Neural progenitor cell (in vitro differentiated cells): ENCODE measurements around the gene RUSC1. TPM values are rescaled to one million over a fixed set of nuclear protein-coding genes. Genes with fewer than 3 reads are reported as not detected.

Experiments
- DNase-seq: peaks from one replicate; pipeline ENCODE4 v3.0.0-alpha.2; 2016; ENCODE audit warnings: low spot score
- H2AFZ ChIP-seq: fragments of 200-600 bp; sonication (generic); replicated peaks from 2 replicates; pipeline ENCODE4 v1.6.1; 2016; ENCODE audit warnings: antibody characterized with exemption
- H3F3A ChIP-seq: fragments of 200-600 bp; sonication (generic); 2 replicates; pipeline ENCODE4 v1.6.1; 2016; ENCODE audit warnings: antibody characterized with exemption, low read depth
- H3K27ac ChIP-seq: fragments of 200-600 bp; sonication (generic); 2 replicates; pipeline ENCODE4 v1.5.1; 2016; ENCODE audit warnings: mild to moderate bottlenecking
- H3K27me3 ChIP-seq: fragments of 200-600 bp; sonication (generic); 2 replicates; pipeline ENCODE4 v1.6.1; 2016; ENCODE audit warnings: mild to moderate bottlenecking, moderate library complexity
- H3K36me3 ChIP-seq: fragments of 200-600 bp; sonication (generic); 2 replicates; pipeline ENCODE4 v1.5.1; 2016
- H3K4me1 ChIP-seq: fragments of 200-600 bp; sonication (generic); 2 replicates; pipeline ENCODE4 v1.6.1; 2016; ENCODE audit warnings: mixed run types
- H3K4me2 ChIP-seq: fragments of 200-600 bp; sonication (generic); 2 replicates; pipeline ENCODE4 v1.6.1; 2016
- H3K4me3 ChIP-seq: fragments of 200-600 bp; sonication (generic); 2 replicates; pipeline ENCODE4 v1.5.1; 2016
- H3K79me2 ChIP-seq: fragments of 200-600 bp; sonication (generic); 2 replicates; pipeline ENCODE4 v1.6.1; 2016; ENCODE audit warnings: low read depth
- H3K9ac ChIP-seq: fragments of 200-600 bp; sonication (generic); 2 replicates; pipeline ENCODE4 v1.6.1; 2016
- H3K9me3 ChIP-seq: fragments of 200-600 bp; sonication (generic); 2 replicates; pipeline ENCODE4 v1.5.1; 2016; ENCODE audit warnings: low read depth
- H4K20me1 ChIP-seq: fragments of 200-600 bp; sonication (generic); 2 replicates; pipeline ENCODE4 v1.6.1; 2016; ENCODE audit warnings: low read depth
- H3K27ac Mint-ChIP-seq: 3 replicates; pipeline ENCODE4 v1.8.0; 2021; ENCODE audit warnings: mixed read lengths
- H3K27me3 Mint-ChIP-seq: 2 replicates; pipeline ENCODE4 v1.8.0; 2022; ENCODE audit warnings: low read depth, mild to moderate bottlenecking, inconsistent platforms, moderate library complexity, mixed read lengths; ENCODE audit not compliant: insufficient read depth
- H3K36me3 Mint-ChIP-seq: 3 replicates; pipeline ENCODE4 v1.8.0; 2021; ENCODE audit warnings: mixed read lengths
- H3K4me1 Mint-ChIP-seq: 3 replicates; pipeline ENCODE4 v1.8.0; 2021; ENCODE audit warnings: mixed read lengths
- H3K4me3 Mint-ChIP-seq: 3 replicates; pipeline ENCODE4 v1.8.0; 2021; ENCODE audit warnings: mild to moderate bottlenecking, moderate library complexity, mixed read lengths
- H3K9me3 Mint-ChIP-seq: 3 replicates; pipeline ENCODE4 v1.8.0; 2020; ENCODE audit warnings: mixed read lengths
- EZH2 ChIP-seq: fragments of 200-600 bp; sonication (generic); IDR thresholded peaks from 2 replicates; pipeline ENCODE4 v1.6.1; 2017; ENCODE audit warnings: antibody characterized with exemption, mild to moderate bottlenecking, moderate library complexity
- EZH2phosphoT487 ChIP-seq: fragments of 200-600 bp; sonication (generic); IDR thresholded peaks from 2 replicates; pipeline ENCODE4 v1.6.1; 2017; ENCODE audit warnings: antibody characterized with exemption
- total RNA-seq: library from RNA; depleted of rRNA; stranded (reverse); fragments of >200 nt; gene quantifications from 2 replicates; pipeline ENCODE4 v1.2.3, GENCODE V29; 2015; ENCODE audit warnings: low replicate concordance
- TF ChIP-seq, protein P1 (sequence below): fragments of 200-600 bp; sonication (generic); IDR thresholded peaks from 2 replicates; pipeline ENCODE4 v1.5.1; 2017; ENCODE audit warnings: antibody characterized with exemption, mild to moderate bottlenecking

RUSC1 gene
- total RNA-seq, 1 donor from 2014 or later = 17.0 TPM

DNA sequence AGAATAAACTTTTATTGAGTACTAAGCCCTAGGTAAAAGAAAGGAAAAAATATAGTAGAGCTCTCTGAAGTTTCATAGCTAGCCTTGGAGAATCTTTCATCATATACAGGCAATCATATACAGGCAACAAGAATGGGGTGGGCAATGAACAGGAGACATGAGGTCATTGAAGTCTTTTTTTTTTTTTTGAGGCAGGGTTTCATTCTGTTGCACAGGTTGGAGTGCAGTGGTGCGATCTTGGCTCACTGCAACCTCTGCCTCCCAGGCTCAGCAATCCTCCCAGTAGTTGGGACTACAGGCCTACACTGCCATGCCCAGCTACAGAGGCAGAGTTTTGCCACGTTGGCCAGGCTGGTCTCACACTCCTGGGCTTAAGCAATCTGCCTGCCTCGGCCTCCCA, 22.1 kb downstream of the RUSC1 start:
- H3K27me3 Mint-ChIP-seq = no peaks in the 10 kb centered on the region
- H3K9me3 Mint-ChIP-seq = no peaks in the 10 kb centered on the region
- no peak overlapping the region for H3K9ac ChIP-seq
- no peak overlapping the region for H2AFZ ChIP-seq
- no peaks in the 10 kb centered on the region for H3K79me2 ChIP-seq
- H3K4me3 ChIP-seq = no peak overlapping the region
- H3K9me3 ChIP-seq = no peaks in the 10 kb centered on the region
- no peak overlapping the region for H3K27ac Mint-ChIP-seq
- no peaks in the 10 kb centered on the region for H4K20me1 ChIP-seq
- no peaks in the 10 kb centered on the region for H3K27me3 ChIP-seq
- TF ChIP-seq EZH2phosphoT487 (no peak), EZH2 (no peak)
- TF ChIP-seq, protein P1, sequence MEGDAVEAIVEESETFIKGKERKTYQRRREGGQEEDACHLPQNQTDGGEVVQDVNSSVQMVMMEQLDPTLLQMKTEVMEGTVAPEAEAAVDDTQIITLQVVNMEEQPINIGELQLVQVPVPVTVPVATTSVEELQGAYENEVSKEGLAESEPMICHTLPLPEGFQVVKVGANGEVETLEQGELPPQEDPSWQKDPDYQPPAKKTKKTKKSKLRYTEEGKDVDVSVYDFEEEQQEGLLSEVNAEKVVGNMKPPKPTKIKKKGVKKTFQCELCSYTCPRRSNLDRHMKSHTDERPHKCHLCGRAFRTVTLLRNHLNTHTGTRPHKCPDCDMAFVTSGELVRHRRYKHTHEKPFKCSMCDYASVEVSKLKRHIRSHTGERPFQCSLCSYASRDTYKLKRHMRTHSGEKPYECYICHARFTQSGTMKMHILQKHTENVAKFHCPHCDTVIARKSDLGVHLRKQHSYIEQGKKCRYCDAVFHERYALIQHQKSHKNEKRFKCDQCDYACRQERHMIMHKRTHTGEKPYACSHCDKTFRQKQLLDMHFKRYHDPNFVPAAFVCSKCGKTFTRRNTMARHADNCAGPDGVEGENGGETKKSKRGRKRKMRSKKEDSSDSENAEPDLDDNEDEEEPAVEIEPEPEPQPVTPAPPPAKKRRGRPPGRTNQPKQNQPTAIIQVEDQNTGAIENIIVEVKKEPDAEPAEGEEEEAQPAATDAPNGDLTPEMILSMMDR = no peak
- no peaks in the 10 kb centered on the region for H3F3A ChIP-seq
- no peak overlapping the region for H3K27ac ChIP-seq
- H3K4me1 ChIP-seq = no peaks in the 10 kb centered on the region
- no peak overlapping the region for H3K4me3 Mint-ChIP-seq
- H3K4me2 ChIP-seq = no peak overlapping the region
- no peaks in the 10 kb centered on the region for H3K4me1 Mint-ChIP-seq
- H3K36me3 Mint-ChIP-seq = peaks cover 41% of the 10 kb centered on the region
- H3K36me3 ChIP-seq = peaks cover 9% of the 10 kb centered on the region
- no peak for DNase-seq

DNA sequence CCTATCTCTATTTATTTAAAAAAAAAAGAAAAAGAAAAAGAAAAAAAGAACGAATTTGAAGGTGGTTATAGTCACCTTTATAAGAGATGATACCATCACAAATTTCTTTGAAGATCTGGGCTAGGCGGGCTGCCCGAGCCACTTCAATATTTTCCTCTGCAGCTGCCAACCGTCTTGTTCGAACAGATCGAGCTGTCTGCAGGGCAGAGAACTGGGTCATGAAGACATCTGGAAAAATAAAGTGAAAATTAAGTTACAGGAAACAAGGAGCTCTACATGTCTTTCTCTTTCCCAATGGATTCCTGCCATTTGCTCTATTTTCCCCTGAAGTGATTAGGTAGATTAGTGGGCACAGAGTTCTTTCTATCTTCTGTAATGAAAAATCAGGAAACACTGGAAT, 31.9 kb downstream of the RUSC1 start:
- peaks cover 33% of the 10 kb centered on the region for H3K36me3 Mint-ChIP-seq

DNA sequence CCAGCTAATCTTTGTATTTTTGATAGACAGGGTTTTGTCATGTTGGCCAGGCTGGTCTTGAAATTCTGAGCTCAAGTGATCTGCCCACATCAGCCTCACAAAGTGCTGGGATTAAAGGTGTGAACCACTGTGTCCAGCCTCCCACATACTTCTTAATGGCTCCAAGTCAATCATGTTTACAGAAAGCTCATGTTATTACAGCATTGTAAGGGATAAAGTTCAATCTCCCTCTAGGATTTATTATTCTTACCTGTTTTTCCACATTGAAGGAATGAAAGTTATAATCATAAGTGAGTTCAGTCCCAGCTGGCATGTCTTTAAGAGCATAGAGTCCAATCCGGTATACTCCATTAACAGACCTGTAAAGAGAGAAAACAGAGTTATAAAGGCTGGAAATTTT, 39.4 kb downstream of the RUSC1 start:
- Mint-ChIP-seq H3K4me1 (no peaks in the 10 kb centered on the region), H3K27ac (no peak overlapping the region), H3K36me3 (peaks cover 18% of the 10 kb centered on the region), H3K4me3 (no peak overlapping the region), H3K27me3 (no peaks in the 10 kb centered on the region), H3K9me3 (no peaks in the 10 kb centered on the region)
- DNase-seq = no peak
- Histone ChIP-seq H3K4me2 (no peak overlapping the region), H3K9ac (no peak overlapping the region), H3K36me3 (peaks cover 10% of the 10 kb centered on the region), H4K20me1 (no peaks in the 10 kb centered on the region), H2AFZ (no peak overlapping the region), H3K27me3 (no peaks in the 10 kb centered on the region), H3F3A (no peaks in the 10 kb centered on the region), H3K79me2 (no peaks in the 10 kb centered on the region), H3K4me1 (no peaks in the 10 kb centered on the region), H3K9me3 (no peaks in the 10 kb centered on the region), H3K4me3 (no peak overlapping the region), H3K27ac (no peak overlapping the region)
- TF ChIP-seq EZH2 = no peak
- TF ChIP-seq EZH2phosphoT487 = no peak
- TF ChIP-seq, protein P1 = no peak

More for the DNA sequence above, 31.9 kb downstream of the RUSC1 start:
- Mint-ChIP-seq H3K4me1 (no peaks in the 10 kb centered on the region), H3K4me3 (no peak overlapping the region), H3K27me3 (no peaks in the 10 kb centered on the region), H3K9me3 (no peaks in the 10 kb centered on the region), H3K27ac (no peak overlapping the region)
- TF ChIP-seq, protein P1 = no peak
- no peak for TF ChIP-seq EZH2phosphoT487
- no peak for TF ChIP-seq EZH2
- Histone ChIP-seq H3K27me3 (no peaks in the 10 kb centered on the region), H4K20me1 (no peaks in the 10 kb centered on the region), H3K4me2 (no peak overlapping the region), H3K9me3 (no peaks in the 10 kb centered on the region), H3K27ac (no peak overlapping the region), H3K4me3 (no peak overlapping the region), H3K36me3 (peaks cover 18% of the 10 kb centered on the region), H3F3A (no peaks in the 10 kb centered on the region), H2AFZ (no peak overlapping the region), H3K79me2 (no peaks in the 10 kb centered on the region), H3K4me1 (no peaks in the 10 kb centered on the region), H3K9ac (no peak overlapping the region)
- no peak for DNase-seq
